SK-N-MC (cell line): Measurements from ENCODE around the gene TDP2.

Experiments
- EZH2 ChIP-seq: fragments of 200-600 bp; sonication (generic); IDR thresholded peaks from one replicate; pipeline ENCODE4 v1.6.1; 2017; ENCODE audit warnings: antibody characterized with exemption
- POLR2AphosphoS5 ChIP-seq: IDR thresholded peaks from 2 replicates; pipeline ENCODE4 v1.6.1; 2012; ENCODE audit warnings: mild to moderate bottlenecking, low read depth, low read length, borderline replicate concordance

GRCh38 chr6:24704468-24704867, 37.8 kb upstream of the TDP2 start:
- TF ChIP-seq EZH2 (no peak), POLR2AphosphoS5 (no peak)
